Gastroesophageal sphincter (tissue), 3 donors: ENCODE data around the gene ATP6V0A4.

Experiments
- CTCF ChIP-seq, 4 experiments: fragments of 200-600 bp in 2 of 4; fragments of 450-650 bp in 2 of 4; sonication (generic) in 1 of 4; IDR thresholded peaks; one replicate each; pipeline ENCODE4 v1.5.1; 2017 to 2019; ENCODE audit warnings: antibody characterized with exemption in 4 of 4, mild to moderate bottlenecking in 2 of 4, moderate library complexity in 2 of 4
- EP300 ChIP-seq: sonication (generic); formaldehyde crosslinking; IDR thresholded peaks from one replicate; pipeline ENCODE4 v1.6.1; 2017; ENCODE audit warnings: antibody characterized with exemption, mild to moderate bottlenecking

- no peak for TF ChIP-seq CTCF (IDR thresholded peaks at IDR 0.05)
- no peak for TF ChIP-seq EP300
These were observed 141.0 kb downstream of the ATP6V0A4 start for GRCh38 chr7:138656952-138657351.
